ENCODE results near the gene INO80B. TPM values are rescaled to one million over a fixed set of nuclear protein-coding genes. Genes with fewer than 3 reads are reported as not detected.
A peak's percentile ranks its signal among the peaks of the same experiment; 100 is the strongest.

Gene INO80B
- total and polyA plus RNA-seq, 9 of the 15 experiments (the other 6 are each of a cell fraction or from before 2014, with no cell fraction given) = 0.41 to 22.6 (median 9.0) TPM

DNA sequence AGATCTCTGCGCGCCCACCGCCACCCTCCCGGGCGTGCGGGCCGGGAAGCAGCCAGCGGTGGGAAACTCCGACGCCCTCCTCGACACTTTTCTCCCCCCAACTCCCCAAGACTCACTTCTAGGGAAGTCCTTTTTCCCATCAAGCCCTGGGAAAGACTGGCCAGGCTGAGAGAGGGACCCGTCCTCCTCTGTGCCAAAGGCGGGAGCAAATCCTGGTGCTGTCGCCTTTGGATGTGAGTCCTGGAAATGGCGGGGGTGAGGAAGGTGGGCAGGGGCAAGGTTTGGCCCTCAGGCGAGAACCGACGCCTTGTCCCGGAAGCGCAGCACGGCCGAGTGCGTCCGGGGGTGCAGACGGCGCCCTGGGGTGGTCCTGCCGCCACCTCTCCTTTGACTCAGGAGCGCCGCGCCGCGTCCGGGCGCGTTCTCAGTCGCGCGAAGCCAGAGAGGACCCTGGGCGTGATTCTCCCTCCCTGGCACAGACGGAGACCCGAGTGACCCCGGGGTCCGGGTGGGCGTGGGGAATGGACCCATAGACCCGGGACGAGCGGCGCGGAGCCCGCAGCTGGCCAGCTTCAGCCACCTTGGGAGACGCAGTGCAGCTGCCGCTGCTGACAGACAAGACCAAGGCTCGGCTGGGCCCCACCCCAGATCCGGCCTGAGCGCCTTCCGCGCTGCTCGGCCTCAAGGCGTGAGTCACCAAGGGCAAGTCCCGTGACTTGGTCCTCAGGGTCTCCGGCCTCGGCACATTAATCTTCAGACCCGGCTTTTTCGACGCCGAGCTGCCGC, 48.0 kb downstream of the INO80B start (continued):
- TF ChIP-seq FOXA3 (CRISPR knock-in tag; conservative IDR thresholded peaks at IDR 0.05 in 1 of 2, IDR thresholded peaks at IDR 0.05 in 1 of 2) = no peak
- TF ChIP-seq SIN3A (IDR thresholded peaks at IDR 0.05; ENCODE audit: borderline replicate concordance in 2 of 2, control insufficient read depth in 1 of 2, low read depth in 2 of 2, low read length in 2 of 2) = peak; percentile 22 to 64; a peak in 2 of 4 replicates
- TF ChIP-seq ZNF551 (CRISPR knock-in tag; IDR thresholded peaks at IDR 0.05) = no peak
- TF ChIP-seq CHD2 (IDR thresholded peaks at IDR 0.05; ENCODE audit: low read depth, low read length) = no peak
- TF ChIP-seq JUND (IDR thresholded peaks at IDR 0.05; ENCODE audit: borderline replicate concordance, low read depth, low read length) = peak; percentile 98
- TF ChIP-seq JUND (tag; IDR thresholded peaks at IDR 0.05; ENCODE audit: borderline replicate concordance, low read depth, low read length) = peak; percentile 94; the same call in 2 of the 3 replicates
- TF ChIP-seq WHSC1 (IDR thresholded peaks at IDR 0.05; ENCODE audit: low read length) = no peak
- TF ChIP-seq NFXL1 (CRISPR knock-in tag; IDR thresholded peaks at IDR 0.05) = no peak
- TF ChIP-seq POLR2A (conservative IDR thresholded peaks at IDR 0.05) = peak; percentile 84
- TF ChIP-seq CC2D1A (IDR thresholded peaks at IDR 0.05) = no peak
- peak; percentile 99 for TF ChIP-seq BHLHE40 (IDR thresholded peaks at IDR 0.05; ENCODE audit: low read length)
- 0 out of 2 replicates have a peak, but pooled peaks have one; percentile 7 for TF ChIP-seq TCF7L2 (IDR thresholded peaks at IDR 0.05; ENCODE audit: low read depth, low read length)
- TF ChIP-seq NFE2 (IDR thresholded peaks at IDR 0.05; ENCODE audit: low read depth) = peak; percentile 15; the same call in 1 of the 2 replicates
- peak; percentile 73 for TF ChIP-seq SP1 (CRISPR knock-in tag; IDR thresholded peaks at IDR 0.05)
- TF ChIP-seq BCOR (IDR thresholded peaks at IDR 0.05) = peak; percentile 67
- TF ChIP-seq, protein P1, sequence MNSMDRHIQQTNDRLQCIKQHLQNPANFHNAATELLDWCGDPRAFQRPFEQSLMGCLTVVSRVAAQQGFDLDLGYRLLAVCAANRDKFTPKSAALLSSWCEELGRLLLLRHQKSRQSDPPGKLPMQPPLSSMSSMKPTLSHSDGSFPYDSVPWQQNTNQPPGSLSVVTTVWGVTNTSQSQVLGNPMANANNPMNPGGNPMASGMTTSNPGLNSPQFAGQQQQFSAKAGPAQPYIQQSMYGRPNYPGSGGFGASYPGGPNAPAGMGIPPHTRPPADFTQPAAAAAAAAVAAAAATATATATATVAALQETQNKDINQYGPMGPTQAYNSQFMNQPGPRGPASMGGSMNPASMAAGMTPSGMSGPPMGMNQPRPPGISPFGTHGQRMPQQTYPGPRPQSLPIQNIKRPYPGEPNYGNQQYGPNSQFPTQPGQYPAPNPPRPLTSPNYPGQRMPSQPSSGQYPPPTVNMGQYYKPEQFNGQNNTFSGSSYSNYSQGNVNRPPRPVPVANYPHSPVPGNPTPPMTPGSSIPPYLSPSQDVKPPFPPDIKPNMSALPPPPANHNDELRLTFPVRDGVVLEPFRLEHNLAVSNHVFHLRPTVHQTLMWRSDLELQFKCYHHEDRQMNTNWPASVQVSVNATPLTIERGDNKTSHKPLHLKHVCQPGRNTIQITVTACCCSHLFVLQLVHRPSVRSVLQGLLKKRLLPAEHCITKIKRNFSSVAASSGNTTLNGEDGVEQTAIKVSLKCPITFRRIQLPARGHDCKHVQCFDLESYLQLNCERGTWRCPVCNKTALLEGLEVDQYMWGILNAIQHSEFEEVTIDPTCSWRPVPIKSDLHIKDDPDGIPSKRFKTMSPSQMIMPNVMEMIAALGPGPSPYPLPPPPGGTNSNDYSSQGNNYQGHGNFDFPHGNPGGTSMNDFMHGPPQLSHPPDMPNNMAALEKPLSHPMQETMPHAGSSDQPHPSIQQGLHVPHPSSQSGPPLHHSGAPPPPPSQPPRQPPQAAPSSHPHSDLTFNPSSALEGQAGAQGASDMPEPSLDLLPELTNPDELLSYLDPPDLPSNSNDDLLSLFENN (IDR thresholded peaks at IDR 0.05; ENCODE audit: low read depth in 2 of 2, low read length in 2 of 2) = no peak
- TF ChIP-seq, protein P2, sequence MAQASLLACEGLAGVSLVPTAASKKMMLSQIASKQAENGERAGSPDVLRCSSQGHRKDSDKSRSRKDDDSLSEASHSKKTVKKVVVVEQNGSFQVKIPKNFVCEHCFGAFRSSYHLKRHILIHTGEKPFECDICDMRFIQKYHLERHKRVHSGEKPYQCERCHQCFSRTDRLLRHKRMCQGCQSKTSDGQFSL (CRISPR knock-in tag; IDR thresholded peaks at IDR 0.05) = 0 out of 2 replicates have a peak, but pooled peaks have one; percentile 33
- TF ChIP-seq, protein P2 (tag; IDR thresholded peaks at IDR 0.05) = 0 out of 4 replicates have a peak, but pooled peaks of 1 of the 2 experiments have one; percentile 11
- 0 out of 2 replicates have a peak, but pooled peaks have one; percentile 20 for TF ChIP-seq ZSCAN29 (IDR thresholded peaks at IDR 0.05)
- TF ChIP-seq BRD9 (IDR thresholded peaks at IDR 0.05; ENCODE audit: low read depth, partially characterized antibody) = peak; percentile 36

Measured in K562 (cell line).